ENCODE data around the gene DUOX1. TPM values are rescaled to one million over a fixed set of nuclear protein-coding genes. Genes with fewer than 3 reads are reported as not detected.
"Not testable (repeated sequence)": the region's sequence is repeated elsewhere in the genome, so short reads cannot be mapped to it uniquely, and the experiment has no call there.

Gene DUOX1
- total RNA-seq, 2 experiments from 2014 or later = 0.17 TPM

GRCh38 chr15:45094358-45094730 lies 35.5 kb upstream of the DUOX1 start:
- no peak for DNase-seq
- Mint-ChIP-seq H3K36me3 (ENCODE audit: low read depth) (no peaks in the 10 kb centered on the region), H3K4me1 (ENCODE audit: low read depth) (no peaks in the 10 kb centered on the region), H3K27me3 (ENCODE audit: low read depth) (no peaks in the 10 kb centered on the region), H3K9me3 (no peaks in the 10 kb centered on the region), H3K27ac (no peak overlapping the region), H3K4me3 (no peak overlapping the region)
- intact Hi-C loops (cut with micrococcal nuclease) = no loop called here
- CTCF ChIA-PET = interaction anchor here (2.2 kb wide), 1 partner anchor 24 kb away, joined by 7 read pairs; no protein-coding TSS in a partner anchor

- CTCF ChIA-PET = no interaction called here
- intact Hi-C loops (cut with micrococcal nuclease) = no loop called here
- H3K4me3 Mint-ChIP-seq = no peak overlapping the region
- H3K27ac Mint-ChIP-seq = no peak overlapping the region
- DNase-seq = no peak
- no peaks in the 10 kb centered on the region for H3K27me3 Mint-ChIP-seq (ENCODE audit: low read depth)
- H3K4me1 Mint-ChIP-seq (ENCODE audit: low read depth) = no peaks in the 10 kb centered on the region
- H3K36me3 Mint-ChIP-seq (ENCODE audit: low read depth) = no peaks in the 10 kb centered on the region
- no peaks in the 10 kb centered on the region for H3K9me3 Mint-ChIP-seq
Observed at GRCh38 chr15:45095661-45096060, 34.1 kb upstream of the DUOX1 start.

GRCh38 chr15:45097466-45097865 lies 32.3 kb upstream of the DUOX1 start:
- intact Hi-C loops (cut with micrococcal nuclease) = no loop called here
- H3K4me1 Mint-ChIP-seq (ENCODE audit: low read depth) = no peaks in the 10 kb centered on the region
- CTCF ChIA-PET = interaction anchor here (0.6 to 1.6 kb wide), 3 partner anchors 19 to 23 kb away, joined by 3 to 11 read pairs (median 5); no protein-coding TSS in a partner anchor
- DNase-seq = no peak
- H3K27ac Mint-ChIP-seq = no peak overlapping the region
- no peaks in the 10 kb centered on the region for H3K36me3 Mint-ChIP-seq (ENCODE audit: low read depth)
- H3K27me3 Mint-ChIP-seq (ENCODE audit: low read depth) = no peaks in the 10 kb centered on the region
- no peaks in the 10 kb centered on the region for H3K9me3 Mint-ChIP-seq
- no peak overlapping the region for H3K4me3 Mint-ChIP-seq

DNA sequence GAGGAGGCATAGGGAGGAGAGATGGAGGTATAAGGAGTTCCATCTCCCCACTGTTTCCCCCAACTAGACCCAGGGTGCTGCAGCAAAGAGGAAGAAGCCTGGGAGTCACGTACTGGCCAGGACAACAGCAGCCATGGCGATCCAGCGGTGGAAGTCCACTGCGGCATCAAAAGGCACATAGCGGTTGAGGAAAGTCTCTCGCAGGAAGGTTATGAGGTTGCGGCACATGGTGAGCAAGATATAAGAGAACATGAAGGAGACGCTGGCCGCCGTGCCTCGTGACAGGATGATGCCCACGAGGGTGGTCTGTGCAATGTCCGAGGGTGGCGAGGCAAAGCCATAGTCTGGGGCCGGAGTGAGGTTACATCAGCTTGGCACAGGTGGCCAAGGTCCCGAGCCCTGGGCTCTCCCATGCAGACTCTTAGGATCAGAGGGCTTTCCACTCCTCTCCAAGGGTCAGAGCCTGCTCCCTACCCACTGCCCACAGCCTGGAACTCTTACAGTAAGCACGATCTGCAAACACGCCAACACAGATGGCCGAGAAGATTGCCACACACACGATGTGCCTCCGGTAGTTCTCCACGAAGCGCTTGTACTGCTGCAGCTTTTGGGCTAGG lies 30.1 kb upstream of the DUOX1 start:
- CTCF ChIA-PET = no interaction called here
- no peak for DNase-seq
- Mint-ChIP-seq H3K27me3 (ENCODE audit: low read depth) (no peaks in the 10 kb centered on the region), H3K27ac (no peak overlapping the region), H3K4me3 (no peak overlapping the region), H3K4me1 (ENCODE audit: low read depth) (no peaks in the 10 kb centered on the region), H3K36me3 (ENCODE audit: low read depth) (no peaks in the 10 kb centered on the region), H3K9me3 (no peaks in the 10 kb centered on the region)
- intact Hi-C loops (cut with micrococcal nuclease) = no loop called here

DNA sequence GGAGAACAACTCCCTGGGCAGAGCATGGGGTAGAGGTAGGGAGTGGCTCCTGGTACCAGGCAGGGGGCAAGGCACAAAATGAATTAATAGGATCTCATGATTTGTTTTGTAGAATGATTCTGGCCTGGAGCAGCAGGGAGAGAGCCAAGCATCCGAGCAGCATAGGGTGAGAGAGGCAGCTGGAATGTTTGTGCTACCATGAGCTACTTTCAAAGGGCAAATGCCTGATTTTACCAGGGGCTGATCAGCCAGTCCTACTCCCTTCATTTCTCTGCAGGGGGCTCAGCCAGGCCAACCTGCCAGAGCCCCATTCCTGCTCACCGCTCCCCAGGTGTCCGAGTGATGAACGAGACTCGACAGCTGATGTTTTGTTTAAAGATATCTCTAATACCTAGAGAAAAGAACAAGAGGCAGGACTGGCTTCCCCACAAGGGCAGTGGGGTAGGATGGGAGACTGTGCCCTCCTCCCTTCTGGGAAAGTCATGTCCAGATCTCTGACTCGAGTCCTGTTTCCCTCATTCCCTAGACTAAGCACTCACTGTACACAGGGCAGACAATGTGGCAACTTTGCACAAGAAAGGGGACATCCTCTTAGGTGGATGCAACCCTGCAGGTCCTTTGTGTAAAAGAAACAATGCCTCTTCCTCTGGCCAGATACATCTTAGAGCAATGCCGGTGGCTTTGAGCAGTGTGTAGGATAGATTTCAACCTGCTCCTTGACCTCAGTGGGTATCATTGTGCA lies 28.7 kb upstream of the DUOX1 start:
- Mint-ChIP-seq H3K4me3 (no peak overlapping the region), H3K36me3 (ENCODE audit: low read depth) (no peaks in the 10 kb centered on the region), H3K4me1 (ENCODE audit: low read depth) (no peaks in the 10 kb centered on the region), H3K27ac (no peak overlapping the region), H3K9me3 (no peaks in the 10 kb centered on the region), H3K27me3 (ENCODE audit: low read depth) (no peaks in the 10 kb centered on the region)
- intact Hi-C loops (cut with micrococcal nuclease) = no loop called here
- CTCF ChIA-PET = no interaction called here
- DNase-seq = no peak

DNA sequence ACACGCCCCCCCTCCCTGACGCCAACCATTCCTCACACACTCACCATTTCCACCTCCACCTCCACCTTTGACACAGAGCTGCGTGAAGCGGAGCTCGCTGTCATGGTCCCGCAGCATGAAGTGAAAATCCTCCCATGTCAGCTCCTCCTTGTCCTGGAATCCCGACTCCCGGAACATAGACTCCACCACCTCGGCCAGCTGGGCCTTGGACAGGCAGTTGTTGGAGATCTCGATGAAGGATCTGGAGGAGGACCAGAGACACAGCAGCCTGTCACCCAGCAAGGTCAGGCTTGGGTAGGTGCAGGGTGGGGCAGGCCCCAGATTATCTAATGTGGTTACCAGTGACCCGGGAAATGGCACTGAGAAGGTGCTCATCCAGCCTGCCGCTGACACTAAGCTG lies 28.0 kb upstream of the DUOX1 start:
- H3K4me1 Mint-ChIP-seq (ENCODE audit: low read depth) = no peaks in the 10 kb centered on the region
- CTCF ChIA-PET = no interaction called here
- H3K27me3 Mint-ChIP-seq (ENCODE audit: low read depth) = no peaks in the 10 kb centered on the region
- no peaks in the 10 kb centered on the region for H3K9me3 Mint-ChIP-seq
- no peaks in the 10 kb centered on the region for H3K36me3 Mint-ChIP-seq (ENCODE audit: low read depth)
- H3K4me3 Mint-ChIP-seq = no peak overlapping the region
- no peak for DNase-seq
- intact Hi-C loops (cut with micrococcal nuclease) = no loop called here
- H3K27ac Mint-ChIP-seq = no peak overlapping the region

DNA sequence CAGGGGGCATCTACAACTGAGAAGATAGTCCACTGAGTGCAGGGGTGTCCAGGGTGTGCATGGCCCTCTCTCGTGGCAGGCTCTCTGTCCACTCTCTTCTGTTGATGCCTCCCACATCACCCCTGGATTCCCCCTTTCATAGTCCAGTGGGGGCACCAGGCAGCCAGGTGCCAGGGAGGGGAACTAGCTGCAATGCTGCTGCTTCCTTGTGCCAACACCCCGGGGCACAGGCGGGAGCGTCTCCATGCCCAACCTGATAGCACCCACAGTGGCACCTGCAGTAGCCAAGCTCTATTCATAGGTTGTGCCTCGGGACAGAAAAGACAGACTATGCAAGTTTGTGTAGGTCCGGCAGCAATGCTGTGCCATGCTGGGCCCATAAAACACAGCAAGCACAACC lies 27.6 kb upstream of the DUOX1 start:
- Mint-ChIP-seq H3K4me1 (ENCODE audit: low read depth) (no peaks in the 10 kb centered on the region), H3K27ac (no peak overlapping the region), H3K9me3 (no peaks in the 10 kb centered on the region), H3K4me3 (no peak overlapping the region), H3K27me3 (ENCODE audit: low read depth) (peaks cover 3% of the 10 kb centered on the region), H3K36me3 (ENCODE audit: low read depth) (no peaks in the 10 kb centered on the region)
- no peak for DNase-seq
- CTCF ChIA-PET = interaction anchor here (0.7 kb wide), 1 partner anchor 984 kb away, joined by 3 read pairs; no protein-coding TSS in a partner anchor
- intact Hi-C loops (cut with micrococcal nuclease) = no loop called here

DNA sequence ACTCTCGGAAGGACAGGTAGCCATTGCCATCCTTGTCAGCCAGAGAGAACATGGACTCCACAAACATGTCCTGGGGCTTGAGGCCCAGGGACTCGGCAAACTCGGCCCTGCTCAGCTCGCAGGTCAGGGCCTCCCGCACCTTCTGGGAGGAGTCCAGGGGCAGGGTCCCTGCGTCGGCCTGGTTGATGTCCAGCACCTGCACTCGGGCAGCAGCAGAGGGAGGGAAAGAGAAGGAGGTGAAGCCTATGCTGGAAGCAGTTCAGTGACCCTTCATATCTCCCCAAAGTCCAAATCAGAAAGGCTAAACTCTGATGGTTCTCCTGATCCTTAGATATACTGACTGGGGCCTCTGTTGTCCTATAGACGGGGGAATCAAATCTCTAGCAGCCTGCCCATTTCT lies 25.6 kb upstream of the DUOX1 start:
- H3K4me3 Mint-ChIP-seq; H3K4me1 Mint-ChIP-seq (ENCODE audit: low read depth); DNase-seq; H3K27me3 Mint-ChIP-seq (ENCODE audit: low read depth); H3K27ac Mint-ChIP-seq; H3K9me3 Mint-ChIP-seq; intact Hi-C loops (cut with micrococcal nuclease); H3K36me3 Mint-ChIP-seq (ENCODE audit: low read depth): not testable (repeated sequence)
- CTCF ChIA-PET = interaction anchor here (0.6 kb wide), 1 partner anchor 136 kb away, joined by 3 read pairs; no protein-coding TSS in a partner anchor

GRCh38 chr15:45105586-45105985 lies 24.2 kb upstream of the DUOX1 start:
- Mint-ChIP-seq H3K4me1 (ENCODE audit: low read depth) (peaks cover 3% of the 10 kb centered on the region), H3K36me3 (ENCODE audit: low read depth) (no peaks in the 10 kb centered on the region), H3K4me3 (no peak overlapping the region), H3K9me3 (no peaks in the 10 kb centered on the region), H3K27ac (no peak overlapping the region), H3K27me3 (ENCODE audit: low read depth) (peaks cover 18% of the 10 kb centered on the region)
- DNase-seq = no peak
- CTCF ChIA-PET = interaction anchor here (2.1 kb wide), 1 partner anchor 13 kb away, joined by 16 read pairs; no protein-coding TSS in a partner anchor
- intact Hi-C loops (cut with micrococcal nuclease) = no loop called here

DNA sequence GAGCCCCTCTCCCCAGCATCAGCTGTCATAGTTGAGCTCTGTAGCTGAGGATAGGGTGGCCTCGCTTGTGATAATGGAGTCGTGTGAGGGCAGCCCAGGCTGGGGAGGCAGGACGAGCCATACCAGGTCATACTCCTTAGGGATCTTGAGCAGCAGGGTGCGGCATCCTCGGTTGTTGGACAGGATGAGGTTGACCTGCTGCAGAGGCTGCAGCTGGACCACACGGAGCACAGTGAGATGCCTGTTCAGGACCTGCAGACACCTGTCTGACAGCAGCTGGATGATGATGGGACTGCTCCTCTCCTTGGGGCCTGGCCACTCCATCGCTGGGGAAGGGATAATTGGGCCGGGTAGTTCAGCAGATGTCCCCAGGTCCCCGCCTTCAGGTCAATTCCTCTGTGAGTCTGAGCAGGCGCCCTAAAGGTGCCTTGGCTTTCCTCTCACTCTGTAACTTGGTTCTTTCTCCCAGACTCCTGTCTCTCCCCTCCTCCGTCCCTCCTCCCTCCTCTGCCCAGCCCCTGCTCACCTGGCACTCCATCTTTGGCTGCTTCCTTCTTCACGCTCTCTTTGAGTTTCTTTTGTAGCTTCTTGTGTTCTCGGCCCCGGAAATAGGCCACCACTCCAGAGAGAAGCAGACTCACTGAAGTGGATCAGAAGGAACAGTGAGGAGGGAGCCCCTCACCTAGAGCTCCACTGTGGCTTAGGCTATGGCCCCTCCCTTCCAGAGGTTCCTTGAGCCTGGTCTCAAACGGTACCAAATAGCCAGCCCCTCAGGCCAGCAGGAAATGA lies 23.6 kb upstream of the DUOX1 start:
- peaks cover 19% of the 10 kb centered on the region for H3K27me3 Mint-ChIP-seq (ENCODE audit: low read depth)
- H3K27ac Mint-ChIP-seq = no peak overlapping the region
- no peaks in the 10 kb centered on the region for H3K9me3 Mint-ChIP-seq
- no peak for DNase-seq
- H3K4me1 Mint-ChIP-seq (ENCODE audit: low read depth) = peaks cover 4% of the 10 kb centered on the region
- intact Hi-C loops (cut with micrococcal nuclease) = no loop called here
- CTCF ChIA-PET = interaction anchor here (2.1 kb wide), 1 partner anchor 12 kb away, joined by 16 read pairs; no protein-coding TSS in a partner anchor
- no peaks in the 10 kb centered on the region for H3K36me3 Mint-ChIP-seq (ENCODE audit: low read depth)
- H3K4me3 Mint-ChIP-seq = no peak overlapping the region

- Mint-ChIP-seq H3K36me3 (ENCODE audit: low read depth) (no peaks in the 10 kb centered on the region), H3K27ac (no peak overlapping the region), H3K9me3 (no peaks in the 10 kb centered on the region), H3K27me3 (ENCODE audit: low read depth) (peaks cover 33% of the 10 kb centered on the region), H3K4me3 (no peak overlapping the region), H3K4me1 (ENCODE audit: low read depth) (peaks cover 16% of the 10 kb centered on the region)
- no peak for DNase-seq
- CTCF ChIA-PET = no interaction called here
- intact Hi-C loops (cut with micrococcal nuclease) = no loop called here
Observed at GRCh38 chr15:45107941-45108630, 21.7 kb upstream of the DUOX1 start.

DNA sequence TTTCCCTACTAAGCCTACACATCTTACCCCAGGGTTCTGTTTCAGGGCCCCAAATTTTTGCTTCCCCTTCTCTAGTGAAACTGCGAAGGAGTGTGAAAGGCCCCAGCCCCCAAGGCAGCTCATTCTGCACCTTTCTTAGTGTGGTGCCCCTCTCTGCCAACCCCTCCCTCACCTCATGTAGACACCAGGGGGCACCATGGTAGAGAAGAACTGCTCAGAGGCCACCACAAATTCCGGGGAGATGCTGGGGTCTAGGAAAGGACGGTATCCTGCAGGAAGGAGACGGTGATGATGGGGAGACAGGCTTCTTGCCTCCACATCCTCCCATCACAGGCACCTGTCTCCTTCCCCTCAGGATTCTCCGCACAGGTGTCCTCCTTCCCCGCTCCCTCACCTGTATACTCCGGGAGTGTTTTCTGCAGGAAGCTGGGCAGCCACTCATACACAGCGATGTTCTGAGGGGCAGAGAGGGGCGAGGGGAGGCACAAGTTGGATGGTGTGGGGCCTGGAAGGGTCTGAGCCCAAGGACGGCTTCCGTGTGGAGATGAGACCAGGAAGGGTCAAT lies 19.5 kb upstream of the DUOX1 start:
- no peak overlapping the region for H3K4me3 Mint-ChIP-seq
- H3K36me3 Mint-ChIP-seq (ENCODE audit: low read depth) = no peaks in the 10 kb centered on the region
- CTCF ChIA-PET = interaction anchor here (0.7 to 1.1 kb wide), 2 partner anchors 8 to 13 kb away, joined by 3 to 4 read pairs; no protein-coding TSS in a partner anchor
- no peak overlapping the region for H3K27ac Mint-ChIP-seq
- no peak for DNase-seq
- peaks cover 56% of the 10 kb centered on the region for H3K27me3 Mint-ChIP-seq (ENCODE audit: low read depth)
- H3K4me1 Mint-ChIP-seq (ENCODE audit: low read depth) = peaks cover 32% of the 10 kb centered on the region
- intact Hi-C loops (cut with micrococcal nuclease) = no loop called here
- no peaks in the 10 kb centered on the region for H3K9me3 Mint-ChIP-seq
